Measurements from ENCODE around the gene ZNHIT6. TPM values are rescaled to one million over a fixed set of nuclear protein-coding genes. Genes with fewer than 3 reads are reported as not detected.

ZNHIT6 gene
- total and polyA plus RNA-seq, 2 donors (not counting 3 experiments of a cell fraction or from before 2014, with no cell fraction given) = 7.3 to 18.8 TPM

- no peak overlapping the region for H3K9ac ChIP-seq (replicated peaks; ENCODE audit: extremely low read depth, insufficient read depth, low read length)
- H2AFZ ChIP-seq (ENCODE audit: low read depth, low read length) = no peak overlapping the region
- FAIRE-seq (no peak), DNase-seq (ENCODE audit: low read depth, low spot score) (no peak)
- H3K36me3 ChIP-seq (ENCODE audit: control insufficient read depth in 2 of 2, extremely low read depth in 1 of 2, insufficient read depth in 2 of 2, low read length in 2 of 2) = no peaks in the 10 kb centered on the region
- H3K9me3 ChIP-seq (replicated peaks; ENCODE audit: control insufficient read depth, insufficient read depth, low read length) = no peaks in the 10 kb centered on the region
- ChIA-PET CTCF (interaction anchor here (0.6 kb wide), 1 partner anchor 17 kb away, joined by 3 read pairs; no protein-coding TSS in a partner anchor), POLR2A (interaction anchor here (1.3 kb wide), 1 partner anchor 30 kb away, joined by 4 read pairs; no protein-coding TSS in a partner anchor)
- no peaks in the 10 kb centered on the region for H3K79me2 ChIP-seq (ENCODE audit: control insufficient read depth, insufficient read depth, low read length)
- intact Hi-C loops (cut with micrococcal nuclease) = no loop called here
- no peak overlapping the region for H3K4me3 ChIP-seq (replicated peaks in 1 of 3; ENCODE audit: insufficient read depth in 1 of 3, low read depth in 1 of 3, low read length in 3 of 3)
- BruUV-seq (replicated peaks) = no TSS peak
- no peak for TF ChIP-seq MYC (IDR thresholded peaks at IDR 0.05; ENCODE audit: low read depth, low read length)
- TF ChIP-seq POLR2A (IDR thresholded peaks at IDR 0.05; ENCODE audit: low read depth, low read length) = no peak
- no peak for TF ChIP-seq JUN (IDR thresholded peaks at IDR 0.05; ENCODE audit: borderline replicate concordance, insufficient read depth, insufficient read length, low read depth)
- TF ChIP-seq CTCF (IDR thresholded peaks at IDR 0.05; ENCODE audit: extremely low read depth in 1 of 2, insufficient read depth in 1 of 2, low read depth in 1 of 2, low read length in 2 of 2) = no peak
- no peak for TF ChIP-seq GATA2 (IDR thresholded peaks at IDR 0.05; ENCODE audit: insufficient read depth, insufficient read length, low read depth, low read length)
- TF ChIP-seq FOS (IDR thresholded peaks at IDR 0.05; ENCODE audit: borderline replicate concordance, insufficient read depth, low read length) = no peak
- TF ChIP-seq POLR2AphosphoS5 (IDR thresholded peaks at IDR 0.05; ENCODE audit: insufficient read depth, low read depth, low read length) = no peak
- no peak for TF ChIP-seq MAX (IDR thresholded peaks at IDR 0.05; ENCODE audit: insufficient read depth, insufficient read length)
- TF ChIP-seq EZH2 (IDR thresholded peaks at IDR 0.05; ENCODE audit: borderline replicate concordance, low read depth, low read length, severe bottlenecking) = no peak
- no peaks in the 10 kb centered on the region for H3K9me1 ChIP-seq (replicated peaks; ENCODE audit: control insufficient read depth, extremely low read depth, insufficient read depth, low read length)
- H3K27me3 ChIP-seq (ENCODE audit: control insufficient read depth in 2 of 2, insufficient read depth in 2 of 2, low read length in 2 of 2) = no peaks in the 10 kb centered on the region
- no peaks in the 10 kb centered on the region for H4K20me1 ChIP-seq (replicated peaks; ENCODE audit: control insufficient read depth, extremely low read depth, insufficient read depth, low read length)
- no peak overlapping the region for H3K27ac ChIP-seq (ENCODE audit: insufficient read depth, low read depth, low read length)
- dilution Hi-C loops (cut with MboI; ENCODE audit: extremely low pct_ligation_motif_present, low sequenced_read_pairs) = no loop called here
- no peak overlapping the region for H3K4me2 ChIP-seq (ENCODE audit: insufficient read depth, low read length)
- H3K4me1 ChIP-seq (ENCODE audit: control insufficient read depth, extremely low read depth, insufficient read depth, low read length) = peaks cover 8% of the 10 kb centered on the region
These were observed 49.1 kb downstream of the ZNHIT6 start for GRCh38 chr1:85659174-85659573.
